ENCODE data around the gene MOSPD2. TPM values are rescaled to one million over a fixed set of nuclear protein-coding genes. Genes with fewer than 3 reads are reported as not detected.

Gene MOSPD2
- total and polyA plus RNA-seq, 2 donors (not counting 1 experiment from before 2014, with no cell fraction given) = 16.0 to 30.2 TPM

Other genes starting within 250 kb of the MOSPD2 start
- gene FANCB, start 352 bp upstream of the MOSPD2 start, total RNA-seq = 6.4 and 7.3 TPM in 2 replicates
- gene FANCB, start 352 bp upstream of the MOSPD2 start, polyA plus RNA-seq = 1.5 and 3.1 TPM in 2 replicates